ENCODE measurements around the gene RCC2.
"Not testable (repeated sequence)": the region's sequence is repeated elsewhere in the genome, so short reads cannot be mapped to it uniquely, and the experiment has no call there.

DNA sequence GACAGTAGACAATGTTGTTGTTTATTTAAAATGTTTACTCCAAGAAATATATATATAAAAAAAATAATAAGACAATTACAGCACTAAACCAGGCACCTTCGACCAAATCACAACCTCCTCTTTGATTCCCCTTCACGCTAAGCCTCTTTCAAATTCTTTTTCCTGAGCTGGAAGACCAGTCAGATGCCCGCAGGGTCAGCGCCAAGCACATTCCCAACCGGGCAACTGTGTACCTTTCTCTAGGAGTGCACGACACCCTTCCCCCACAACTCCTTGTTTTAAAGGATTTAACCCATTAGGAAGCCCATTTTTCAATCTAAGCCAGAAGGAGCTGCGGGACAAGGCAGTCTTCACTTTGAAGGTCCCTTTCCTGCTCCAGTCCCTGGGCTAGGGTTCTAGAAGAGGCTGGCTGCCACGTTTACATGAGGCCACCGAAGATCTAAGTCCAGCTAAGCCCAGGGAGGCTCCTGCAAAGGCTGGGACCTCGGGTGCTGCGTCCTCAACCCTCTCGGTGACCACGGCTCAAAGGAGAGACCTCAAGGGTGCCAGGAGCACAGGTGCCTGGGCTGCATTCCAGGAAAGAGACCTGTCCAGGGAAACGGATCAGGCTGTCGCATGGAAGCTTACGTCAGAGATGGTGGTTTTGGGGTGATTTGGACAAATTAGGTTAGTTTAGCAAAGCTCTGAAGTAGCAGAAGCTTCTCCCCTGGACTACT lies 32.6 kb downstream of the RCC2 start:
- TF ChIP-seq, protein P1, sequence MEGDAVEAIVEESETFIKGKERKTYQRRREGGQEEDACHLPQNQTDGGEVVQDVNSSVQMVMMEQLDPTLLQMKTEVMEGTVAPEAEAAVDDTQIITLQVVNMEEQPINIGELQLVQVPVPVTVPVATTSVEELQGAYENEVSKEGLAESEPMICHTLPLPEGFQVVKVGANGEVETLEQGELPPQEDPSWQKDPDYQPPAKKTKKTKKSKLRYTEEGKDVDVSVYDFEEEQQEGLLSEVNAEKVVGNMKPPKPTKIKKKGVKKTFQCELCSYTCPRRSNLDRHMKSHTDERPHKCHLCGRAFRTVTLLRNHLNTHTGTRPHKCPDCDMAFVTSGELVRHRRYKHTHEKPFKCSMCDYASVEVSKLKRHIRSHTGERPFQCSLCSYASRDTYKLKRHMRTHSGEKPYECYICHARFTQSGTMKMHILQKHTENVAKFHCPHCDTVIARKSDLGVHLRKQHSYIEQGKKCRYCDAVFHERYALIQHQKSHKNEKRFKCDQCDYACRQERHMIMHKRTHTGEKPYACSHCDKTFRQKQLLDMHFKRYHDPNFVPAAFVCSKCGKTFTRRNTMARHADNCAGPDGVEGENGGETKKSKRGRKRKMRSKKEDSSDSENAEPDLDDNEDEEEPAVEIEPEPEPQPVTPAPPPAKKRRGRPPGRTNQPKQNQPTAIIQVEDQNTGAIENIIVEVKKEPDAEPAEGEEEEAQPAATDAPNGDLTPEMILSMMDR (IDR thresholded peaks at IDR 0.05; ENCODE audit: low read depth, low read length), result not testable (repeated sequence)
- not testable (repeated sequence) for TF ChIP-seq EZH2phosphoT487 (IDR thresholded peaks at IDR 0.05; ENCODE audit: low read depth)
